Measurements from ENCODE around the gene OLFML1.
A peak's percentile ranks its signal among the peaks of the same experiment; 100 is the strongest.

The OLFML1 gene

DNA sequence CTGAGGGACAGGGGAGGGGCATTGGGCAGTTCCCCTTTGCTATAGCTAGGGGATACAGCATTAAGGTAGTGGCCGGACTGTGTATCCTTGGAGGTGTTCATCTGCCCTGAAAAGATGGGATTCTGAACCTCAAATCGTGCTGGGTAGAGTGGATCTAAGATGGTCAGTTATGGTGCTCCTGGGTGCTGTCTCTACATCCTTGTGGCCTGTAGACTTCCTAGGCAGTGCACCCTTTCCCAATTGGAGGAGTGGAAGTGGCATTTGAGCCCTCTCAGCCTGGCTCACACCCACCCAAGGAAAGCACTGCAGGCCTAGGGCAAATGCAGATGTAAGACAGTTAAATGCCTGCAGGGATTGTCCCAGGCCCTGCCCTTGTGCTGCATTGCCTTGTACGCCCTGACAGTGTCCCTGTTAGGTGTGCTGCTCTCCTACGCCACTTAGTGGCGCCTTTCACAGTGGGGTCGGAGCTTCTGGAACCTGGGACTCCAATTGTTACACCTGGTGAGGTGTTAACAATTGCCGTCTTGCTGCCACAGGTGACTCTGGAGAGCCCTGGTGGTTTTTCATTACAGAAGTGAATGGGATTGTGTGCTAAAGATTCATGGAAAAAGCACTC lies 63.5 kb downstream of the OLFML1 start:
- TF ChIP-seq, protein P1, sequence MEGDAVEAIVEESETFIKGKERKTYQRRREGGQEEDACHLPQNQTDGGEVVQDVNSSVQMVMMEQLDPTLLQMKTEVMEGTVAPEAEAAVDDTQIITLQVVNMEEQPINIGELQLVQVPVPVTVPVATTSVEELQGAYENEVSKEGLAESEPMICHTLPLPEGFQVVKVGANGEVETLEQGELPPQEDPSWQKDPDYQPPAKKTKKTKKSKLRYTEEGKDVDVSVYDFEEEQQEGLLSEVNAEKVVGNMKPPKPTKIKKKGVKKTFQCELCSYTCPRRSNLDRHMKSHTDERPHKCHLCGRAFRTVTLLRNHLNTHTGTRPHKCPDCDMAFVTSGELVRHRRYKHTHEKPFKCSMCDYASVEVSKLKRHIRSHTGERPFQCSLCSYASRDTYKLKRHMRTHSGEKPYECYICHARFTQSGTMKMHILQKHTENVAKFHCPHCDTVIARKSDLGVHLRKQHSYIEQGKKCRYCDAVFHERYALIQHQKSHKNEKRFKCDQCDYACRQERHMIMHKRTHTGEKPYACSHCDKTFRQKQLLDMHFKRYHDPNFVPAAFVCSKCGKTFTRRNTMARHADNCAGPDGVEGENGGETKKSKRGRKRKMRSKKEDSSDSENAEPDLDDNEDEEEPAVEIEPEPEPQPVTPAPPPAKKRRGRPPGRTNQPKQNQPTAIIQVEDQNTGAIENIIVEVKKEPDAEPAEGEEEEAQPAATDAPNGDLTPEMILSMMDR (IDR thresholded peaks at IDR 0.05; ENCODE audit: extremely low read depth, missing control alignments): peak; percentile 54
- peak; percentile 52 for DNase-seq (ENCODE audit: low spot score)

DNA sequence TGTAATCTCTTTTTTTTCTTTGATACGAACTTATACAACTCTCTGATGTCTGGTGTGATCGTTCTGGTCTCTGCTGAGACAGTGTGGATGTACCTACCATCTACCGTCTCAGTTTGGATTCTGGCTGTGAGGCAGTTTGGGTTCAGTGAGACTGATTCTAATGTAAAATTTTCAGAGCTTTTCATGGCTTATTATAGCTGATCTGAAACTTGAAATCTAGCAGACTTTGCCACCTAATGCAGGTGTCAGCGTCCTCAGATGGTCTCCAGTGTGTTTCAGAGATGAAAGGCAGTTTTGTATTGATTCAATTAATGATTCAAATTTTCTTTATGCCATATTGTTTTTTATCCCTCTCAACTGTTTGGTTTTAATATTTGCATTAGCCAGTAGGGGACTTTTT lies 64.4 kb downstream of the OLFML1 start:
- TF ChIP-seq, protein P1 (IDR thresholded peaks at IDR 0.05; ENCODE audit: extremely low read depth, missing control alignments): no peak
- no peak for DNase-seq (ENCODE audit: low spot score)

DNA sequence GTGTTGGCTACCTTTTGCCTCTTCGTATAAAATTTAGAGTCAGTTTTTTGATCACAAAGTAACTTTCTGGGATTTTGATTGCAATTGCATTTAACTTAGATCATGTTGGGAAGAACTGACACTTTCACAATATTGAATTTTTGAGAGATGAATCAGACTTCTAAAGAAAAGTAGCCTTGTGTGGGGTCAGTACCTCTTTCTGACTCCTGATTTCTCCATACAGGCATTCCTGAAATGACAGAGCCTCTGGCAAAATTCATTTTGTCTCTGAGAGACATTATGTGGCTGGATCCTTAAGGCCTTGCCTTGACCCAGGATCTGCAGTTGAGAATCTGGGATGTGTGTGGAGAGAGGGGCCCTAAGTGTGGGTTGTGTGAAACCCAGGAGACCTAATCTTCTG lies 66.3 kb downstream of the OLFML1 start:
- TF ChIP-seq, protein P1 (IDR thresholded peaks at IDR 0.05; ENCODE audit: extremely low read depth, missing control alignments): no peak
- DNase-seq (ENCODE audit: low spot score): no peak

GRCh38 chr11:7552666-7553065 lies 67.4 kb downstream of the OLFML1 start:
- TF ChIP-seq, protein P1 (IDR thresholded peaks at IDR 0.05; ENCODE audit: extremely low read depth, missing control alignments): no peak
- DNase-seq (ENCODE audit: low spot score): no peak

DNA sequence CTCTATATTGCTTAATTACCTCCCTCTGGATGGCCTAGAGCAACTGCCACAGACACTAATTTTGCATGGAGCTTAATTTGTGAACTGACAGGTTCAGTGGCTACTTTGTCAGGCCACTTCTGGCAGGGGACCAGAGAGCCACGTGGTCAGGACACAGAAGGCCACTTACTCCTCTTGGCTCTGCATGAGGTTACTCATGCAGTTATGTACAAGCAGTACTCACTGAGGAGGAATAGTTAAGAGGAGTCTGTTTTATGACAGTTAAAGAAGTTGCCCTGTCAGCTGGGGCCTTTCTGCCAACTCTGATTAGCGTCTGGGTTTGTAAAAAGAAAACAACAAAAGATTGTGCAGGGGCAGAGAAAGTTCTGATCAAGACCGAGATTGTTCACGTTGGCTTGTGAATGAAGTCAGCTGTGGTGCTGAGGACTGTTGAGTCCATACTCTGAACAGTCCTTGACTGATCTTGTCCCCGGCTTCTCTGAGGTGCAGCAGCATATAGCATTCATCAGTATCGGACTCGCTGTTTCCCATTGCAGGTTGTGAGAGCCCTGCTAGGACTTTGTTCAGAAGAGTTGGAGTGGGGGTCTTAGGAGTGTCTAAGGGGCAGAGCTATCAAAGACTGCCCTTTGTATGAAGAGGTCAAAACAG lies 69.9 kb downstream of the OLFML1 start:
- TF ChIP-seq, protein P1 (IDR thresholded peaks at IDR 0.05; ENCODE audit: extremely low read depth, missing control alignments): no peak
- no peak for DNase-seq (ENCODE audit: low spot score)

DNA sequence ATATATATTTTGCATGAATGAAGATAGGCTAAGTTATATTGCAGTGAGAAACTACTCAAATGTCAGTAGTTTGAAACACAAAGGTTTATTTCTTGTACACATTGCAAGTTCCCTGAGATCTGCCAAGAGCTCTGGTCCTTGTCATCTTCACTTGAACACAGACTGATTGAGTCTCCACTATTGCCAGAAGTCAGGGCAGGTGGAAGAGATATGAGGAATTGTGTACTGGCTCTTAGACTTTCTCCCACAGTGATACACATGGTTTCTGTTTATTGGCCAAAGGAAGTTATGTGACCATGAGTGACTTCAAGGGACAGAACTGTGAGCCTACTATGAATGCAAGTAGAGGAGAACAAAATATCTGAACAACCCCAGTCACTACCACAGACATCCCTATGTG lies 72.7 kb downstream of the OLFML1 start:
- TF ChIP-seq, protein P1 (IDR thresholded peaks at IDR 0.05; ENCODE audit: extremely low read depth, missing control alignments): no peak
- DNase-seq (ENCODE audit: low spot score): no peak

- no peak for DNase-seq (ENCODE audit: low spot score)
- TF ChIP-seq, protein P1 (IDR thresholded peaks at IDR 0.05; ENCODE audit: extremely low read depth, missing control alignments): no peak
Observed at GRCh38 chr11:7559398-7560283, 74.3 kb downstream of the OLFML1 start.

Data from GM20000 (cell line).